Activated naive CD8-positive, alpha-beta T cell (primary cell): ENCODE measurements around the gene RPA1.
"Not testable (repeated sequence)": the region's sequence is repeated elsewhere in the genome, so short reads cannot be mapped to it uniquely, and the experiment has no call there.

Experiments
- H3K27ac Mint-ChIP-seq: one replicate; pipeline ENCODE4 v1.8.0; 2021; ENCODE audit warnings: mixed read lengths
- H3K27me3 Mint-ChIP-seq: one replicate; pipeline ENCODE4 v1.8.0; 2021; ENCODE audit warnings: mixed read lengths
- H3K36me3 Mint-ChIP-seq: one replicate; pipeline ENCODE4 v1.8.0; 2021; ENCODE audit warnings: mixed read lengths
- H3K4me1 Mint-ChIP-seq: one replicate; pipeline ENCODE4 v1.8.0; 2021; ENCODE audit warnings: low read depth, mixed read lengths
- H3K4me3 Mint-ChIP-seq: one replicate; pipeline ENCODE4 v1.8.0; 2021; ENCODE audit warnings: mild to moderate bottlenecking, mixed read lengths
- H3K9me3 Mint-ChIP-seq: one replicate; pipeline ENCODE4 v1.8.0; 2021; ENCODE audit warnings: low read depth, mixed read lengths

Gene RPA1

GRCh38 chr17:1880851-1881630 is 51.2 kb downstream of the RPA1 start:
- Mint-ChIP-seq H3K4me1 (no peaks in the 10 kb centered on the region), H3K27me3 (no peaks in the 10 kb centered on the region), H3K4me3 (no peak overlapping the region), H3K27ac (no peak overlapping the region), H3K36me3 (peaks cover 18% of the 10 kb centered on the region), H3K9me3 (no peaks in the 10 kb centered on the region)

DNA sequence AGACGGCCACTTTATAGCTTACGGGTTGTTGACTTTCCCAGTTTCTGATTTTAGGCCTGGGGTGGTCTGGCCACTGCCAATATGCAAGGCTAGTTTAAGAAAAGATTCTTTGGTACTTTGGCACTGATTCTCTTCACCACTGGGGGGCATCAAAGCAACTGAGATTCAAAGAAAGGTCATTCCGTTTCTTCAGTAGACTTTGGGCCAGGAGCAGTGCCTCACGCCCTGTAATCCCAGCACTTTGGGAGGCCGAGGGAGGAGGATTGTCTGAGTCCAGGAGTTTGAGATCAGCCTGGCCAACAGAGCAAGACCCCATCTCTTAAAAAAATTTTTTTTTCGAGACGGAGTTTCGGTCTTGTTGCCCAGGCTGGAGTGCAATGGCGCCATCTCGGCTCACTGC is 53.0 kb downstream of the RPA1 start:
- H3K27ac Mint-ChIP-seq, result no peak overlapping the region
- no peaks in the 10 kb centered on the region for H3K27me3 Mint-ChIP-seq

DNA sequence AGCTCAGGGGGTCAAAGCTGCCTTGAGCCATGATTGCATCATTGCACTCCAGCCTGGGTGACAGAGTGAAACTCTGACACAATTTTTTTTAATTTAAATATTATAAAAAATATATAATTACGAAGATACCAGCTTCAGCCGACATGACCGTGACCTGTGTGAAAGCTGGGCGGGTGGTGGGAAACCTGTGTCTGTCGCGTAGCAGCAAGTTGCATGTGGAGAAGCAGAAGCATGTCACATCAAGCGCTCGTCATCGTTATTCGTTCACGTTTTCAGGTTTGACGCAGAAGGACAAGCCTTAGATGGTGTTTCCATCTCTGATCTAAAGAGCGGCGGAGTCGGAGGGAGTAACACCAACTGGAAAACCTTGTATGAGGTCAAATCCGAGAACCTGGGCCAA is 53.7 kb downstream of the RPA1 start:
- Mint-ChIP-seq H3K4me1 (no peaks in the 10 kb centered on the region), H3K4me3 (no peak overlapping the region), H3K27ac (no peak overlapping the region), H3K36me3 (peaks cover 12% of the 10 kb centered on the region), H3K27me3 (no peaks in the 10 kb centered on the region), H3K9me3 (no peaks in the 10 kb centered on the region)

More for the DNA sequence above, 53.0 kb downstream of the RPA1 start:
- no peak overlapping the region for H3K4me3 Mint-ChIP-seq
- peaks cover 10% of the 10 kb centered on the region for H3K36me3 Mint-ChIP-seq
- no peaks in the 10 kb centered on the region for H3K4me1 Mint-ChIP-seq
- H3K9me3 Mint-ChIP-seq, result no peaks in the 10 kb centered on the region

GRCh38 chr17:1888741-1889140 is 58.9 kb downstream of the RPA1 start:
- H3K9me3 Mint-ChIP-seq, result no peaks in the 10 kb centered on the region
- H3K4me1 Mint-ChIP-seq, result peaks cover 2% of the 10 kb centered on the region
- no peak overlapping the region for H3K4me3 Mint-ChIP-seq
- no peak overlapping the region for H3K27ac Mint-ChIP-seq
- peaks cover 18% of the 10 kb centered on the region for H3K36me3 Mint-ChIP-seq
- no peaks in the 10 kb centered on the region for H3K27me3 Mint-ChIP-seq

DNA sequence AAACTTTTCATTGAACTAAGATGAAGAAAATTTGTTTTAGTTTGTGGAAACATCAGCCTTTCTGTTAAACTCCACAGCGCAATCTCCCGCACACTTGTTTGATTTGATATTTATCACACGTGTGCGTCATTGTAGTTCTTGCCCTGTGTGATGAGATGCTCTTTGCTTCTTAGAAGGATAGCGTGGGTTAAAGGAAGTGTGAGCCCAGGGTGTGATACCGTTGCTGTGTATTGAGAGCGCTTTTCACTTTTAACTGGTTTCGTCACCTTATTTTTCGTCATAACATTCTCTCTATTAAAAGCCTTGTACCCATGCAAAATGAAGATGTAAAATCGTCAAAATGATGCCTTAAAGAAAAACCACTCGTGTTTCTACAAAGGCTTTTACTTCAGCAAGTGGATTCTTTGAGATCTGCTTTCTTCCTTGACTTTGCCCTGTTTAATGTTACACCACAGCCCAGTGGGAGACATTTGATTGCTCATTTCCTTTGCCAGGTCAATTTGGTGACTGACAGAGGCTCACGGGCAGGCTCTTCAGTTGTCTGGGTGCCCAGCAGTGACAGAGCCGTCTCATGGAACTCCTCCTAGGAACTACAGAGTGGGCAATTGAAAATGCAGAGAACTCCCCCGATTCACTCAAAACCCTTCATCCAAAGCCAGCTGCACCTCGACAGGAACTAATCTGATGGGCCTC is 61.1 kb downstream of the RPA1 start:
- Mint-ChIP-seq H3K27ac (peak overlapping the region; percentile 82), H3K27me3 (no peaks in the 10 kb centered on the region), H3K9me3 (no peaks in the 10 kb centered on the region), H3K4me3 (peak overlapping the region; percentile 42), H3K36me3 (peaks cover 16% of the 10 kb centered on the region), H3K4me1 (peaks cover 2% of the 10 kb centered on the region)

- Mint-ChIP-seq H3K36me3 (peaks cover 8% of the 10 kb centered on the region), H3K4me1 (peaks cover 2% of the 10 kb centered on the region), H3K27ac (no peak overlapping the region), H3K9me3 (no peaks in the 10 kb centered on the region), H3K4me3 (no peak overlapping the region), H3K27me3 (no peaks in the 10 kb centered on the region)
These were observed 65.0 kb downstream of the RPA1 start for GRCh38 chr17:1894753-1895339.

DNA sequence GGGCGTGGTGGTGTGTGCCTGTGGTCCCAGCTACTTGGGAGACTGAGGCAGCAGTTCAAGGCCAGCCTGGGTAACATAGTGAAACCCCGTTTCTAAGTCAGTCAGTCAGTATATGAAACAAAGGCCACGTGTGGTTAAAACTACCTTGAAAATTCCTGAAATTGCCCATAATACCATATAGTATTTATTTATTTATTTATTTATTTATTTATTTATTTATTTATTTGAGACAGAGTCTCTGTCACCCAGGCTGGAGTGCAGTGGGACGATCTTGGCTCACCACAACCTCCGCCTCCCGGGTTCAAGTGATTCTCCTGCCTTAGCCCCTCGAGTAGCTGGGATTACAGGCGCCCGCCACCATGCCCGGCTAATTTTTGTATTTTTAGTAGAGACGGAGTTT is 65.7 kb downstream of the RPA1 start:
- not testable (repeated sequence) for H3K27me3 Mint-ChIP-seq, H3K4me3 Mint-ChIP-seq, H3K36me3 Mint-ChIP-seq, H3K4me1 Mint-ChIP-seq, H3K9me3 Mint-ChIP-seq, H3K27ac Mint-ChIP-seq

GRCh38 chr17:1896243-1897104 is 66.7 kb downstream of the RPA1 start:
- H3K27ac Mint-ChIP-seq, result no peak overlapping the region
- no peaks in the 10 kb centered on the region for H3K4me1 Mint-ChIP-seq
- no peaks in the 10 kb centered on the region for H3K9me3 Mint-ChIP-seq
- no peak overlapping the region for H3K4me3 Mint-ChIP-seq
- peaks cover 8% of the 10 kb centered on the region for H3K36me3 Mint-ChIP-seq
- H3K27me3 Mint-ChIP-seq, result no peaks in the 10 kb centered on the region

DNA sequence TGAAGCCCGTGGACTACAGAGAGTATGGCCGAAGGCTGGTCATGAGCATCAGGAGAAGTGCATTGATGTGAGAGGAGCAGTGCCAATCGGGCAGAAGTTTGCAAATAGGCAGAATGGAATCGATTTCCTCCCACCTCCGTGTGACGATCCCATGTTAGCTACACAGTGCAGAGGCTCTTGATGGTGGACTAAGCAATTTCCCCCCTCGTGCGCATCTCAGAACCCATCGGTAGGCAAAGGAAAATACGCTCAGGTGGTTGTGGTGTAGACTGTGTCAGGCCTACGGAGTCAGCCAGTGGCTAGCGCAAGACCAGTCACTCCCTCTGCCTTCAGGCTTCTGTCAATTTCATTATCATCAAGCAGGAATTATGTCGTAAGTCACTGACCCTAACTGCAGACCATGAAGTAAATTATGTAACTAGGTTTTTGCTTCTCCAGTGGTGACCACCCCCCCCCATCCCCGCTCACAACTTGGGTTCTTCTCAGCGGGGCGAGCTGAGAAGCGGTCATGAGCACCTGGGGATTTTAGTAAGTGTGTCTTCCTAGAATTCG is 67.4 kb downstream of the RPA1 start:
- Mint-ChIP-seq H3K4me1 (no peaks in the 10 kb centered on the region), H3K27ac (no peak overlapping the region), H3K4me3 (no peak overlapping the region), H3K36me3 (peaks cover 8% of the 10 kb centered on the region), H3K27me3 (no peaks in the 10 kb centered on the region), H3K9me3 (no peaks in the 10 kb centered on the region)

DNA sequence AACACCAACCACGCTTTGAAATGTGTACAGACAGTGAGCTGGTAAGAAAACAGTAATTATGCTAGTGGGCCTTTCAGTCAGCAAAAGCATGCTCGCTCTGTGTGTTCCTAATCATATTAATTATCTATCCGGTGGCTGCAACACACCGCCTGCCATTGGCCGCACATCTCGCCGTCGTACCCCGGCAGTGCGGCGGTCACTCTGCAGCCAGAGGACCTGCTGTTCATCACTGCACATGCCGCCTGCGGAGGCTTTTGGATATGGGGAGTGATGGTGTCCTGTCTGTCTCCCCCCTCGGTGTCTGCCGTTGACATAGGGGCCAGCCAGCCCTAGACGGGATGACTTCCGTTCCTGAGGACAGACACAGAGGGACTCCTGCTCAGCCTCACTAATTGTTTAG is 68.5 kb downstream of the RPA1 start:
- Mint-ChIP-seq H3K4me3 (no peak overlapping the region), H3K27me3 (no peaks in the 10 kb centered on the region), H3K36me3 (peaks cover 4% of the 10 kb centered on the region), H3K4me1 (no peaks in the 10 kb centered on the region), H3K27ac (no peak overlapping the region), H3K9me3 (no peaks in the 10 kb centered on the region)

DNA sequence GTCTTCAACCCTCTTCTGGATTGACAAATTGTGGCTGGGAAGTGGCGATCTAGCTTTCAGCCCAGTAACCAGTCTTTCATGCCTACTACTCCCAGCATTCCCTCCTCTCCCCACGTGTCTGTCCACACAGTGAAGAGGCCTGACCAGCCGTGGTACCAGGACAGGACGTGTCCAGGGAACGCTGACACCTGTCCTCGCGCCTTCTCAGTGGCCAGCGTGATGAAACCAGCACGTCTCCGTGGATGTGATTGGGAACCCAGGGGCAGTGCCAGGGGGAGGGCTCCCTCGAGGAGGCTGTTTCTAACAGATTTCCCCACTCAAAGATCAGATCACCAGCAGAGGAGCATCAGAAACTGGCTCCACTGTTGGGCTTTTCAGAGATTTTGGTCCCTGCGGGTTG is 69.1 kb downstream of the RPA1 start:
- Mint-ChIP-seq H3K4me3 (no peak overlapping the region), H3K27ac (no peak overlapping the region), H3K27me3 (no peaks in the 10 kb centered on the region), H3K4me1 (no peaks in the 10 kb centered on the region), H3K36me3 (peaks cover 4% of the 10 kb centered on the region), H3K9me3 (no peaks in the 10 kb centered on the region)

DNA sequence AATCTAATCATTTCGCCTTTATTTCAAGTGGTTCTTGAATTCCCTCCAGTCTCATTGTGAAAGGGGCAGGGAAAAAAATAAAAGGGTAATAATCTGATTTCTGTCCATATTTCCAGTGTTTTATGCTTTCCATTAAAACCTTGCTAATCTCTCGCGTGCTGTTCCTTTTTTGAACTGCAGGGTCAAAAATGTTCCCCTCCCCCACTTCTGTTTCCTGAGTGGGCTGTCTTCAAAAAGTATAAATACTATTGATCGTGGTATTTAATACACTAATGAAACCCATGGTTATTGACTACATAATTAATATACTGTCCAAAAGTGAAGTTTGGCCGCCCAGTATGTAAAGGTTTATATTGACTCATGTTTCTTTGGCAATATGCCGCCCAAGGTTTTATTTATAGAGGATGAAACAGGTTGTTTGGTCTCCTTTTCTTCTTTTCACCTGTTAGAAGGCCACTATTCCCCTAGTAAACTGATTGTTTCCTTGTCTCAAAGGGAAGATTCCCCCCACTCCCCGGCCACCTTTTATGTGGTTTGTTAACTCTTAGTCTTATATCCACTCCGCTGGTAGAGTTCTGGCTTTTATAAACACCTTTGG is 69.7 kb downstream of the RPA1 start:
- no peaks in the 10 kb centered on the region for H3K9me3 Mint-ChIP-seq
- no peak overlapping the region for H3K27ac Mint-ChIP-seq
- H3K27me3 Mint-ChIP-seq, result no peaks in the 10 kb centered on the region
- H3K36me3 Mint-ChIP-seq, result peaks cover 4% of the 10 kb centered on the region
- H3K4me1 Mint-ChIP-seq, result no peaks in the 10 kb centered on the region
- no peak overlapping the region for H3K4me3 Mint-ChIP-seq

GRCh38 chr17:1904273-1905182 is 74.7 kb downstream of the RPA1 start:
- H3K36me3 Mint-ChIP-seq, result no peaks in the 10 kb centered on the region
- no peak overlapping the region for H3K4me3 Mint-ChIP-seq
- H3K27me3 Mint-ChIP-seq, result peaks cover 13% of the 10 kb centered on the region
- H3K9me3 Mint-ChIP-seq, result no peaks in the 10 kb centered on the region
- peaks cover 11% of the 10 kb centered on the region for H3K4me1 Mint-ChIP-seq
- no peak overlapping the region for H3K27ac Mint-ChIP-seq
